Tibial nerve (tissue), 4 donors: ENCODE measurements around the gene UFM1.

Experiments used
- EP300 ChIP-seq, 2 donors: sonication (generic); formaldehyde crosslinking; IDR thresholded peaks; one replicate each; pipeline ENCODE4 v1.6.1; 2017; ENCODE audit warnings: antibody characterized with exemption in 2 of 2, mild to moderate bottlenecking in 1 of 2
- POLR2A ChIP-seq, 2 donors: fragments of 450-650 bp; IDR thresholded peaks; one replicate each; pipeline ENCODE4 v1.6.1; 2017; ENCODE audit warnings: antibody characterized with exemption in 2 of 2, mild to moderate bottlenecking in 2 of 2, moderate library complexity in 2 of 2
- TF ChIP-seq, protein P1 (sequence below), 5 experiments: fragments of 200-600 bp in 3 of 5; fragments of 450-650 bp in 2 of 5; sonication (generic) in 3 of 5; IDR thresholded peaks; one replicate each; pipeline ENCODE4 v1.5.1; 2016 to 2019; ENCODE audit warnings: antibody characterized with exemption in 5 of 5, mild to moderate bottlenecking in 3 of 5, moderate library complexity in 2 of 5

DNA sequence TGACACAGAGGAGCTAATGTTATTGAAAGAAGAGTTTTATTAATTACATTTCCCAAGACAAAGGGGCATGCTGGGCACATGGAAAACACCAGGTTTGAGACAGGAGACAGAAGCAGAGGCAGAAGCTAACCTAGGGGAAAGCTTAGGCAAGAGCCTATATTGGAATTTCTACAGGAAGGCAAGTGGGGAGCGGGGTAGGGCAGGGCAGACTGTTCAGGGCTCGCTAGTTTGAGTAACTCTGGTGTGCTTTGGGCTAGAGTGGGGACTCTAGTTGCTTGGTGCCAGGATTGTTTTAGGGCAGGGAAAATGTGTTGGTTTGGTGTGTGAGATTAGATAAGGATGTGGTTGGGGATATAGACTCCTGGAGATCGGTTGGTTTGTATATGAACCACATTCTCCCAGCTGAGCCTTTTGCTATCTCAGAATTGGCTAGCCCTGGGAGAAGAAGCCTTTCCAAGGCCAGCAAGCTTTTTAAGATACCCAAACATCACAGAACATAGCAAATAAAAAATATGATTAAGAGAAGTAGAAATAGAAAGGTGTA, 8.4 kb upstream of the UFM1 start:
- TF ChIP-seq, protein P1, sequence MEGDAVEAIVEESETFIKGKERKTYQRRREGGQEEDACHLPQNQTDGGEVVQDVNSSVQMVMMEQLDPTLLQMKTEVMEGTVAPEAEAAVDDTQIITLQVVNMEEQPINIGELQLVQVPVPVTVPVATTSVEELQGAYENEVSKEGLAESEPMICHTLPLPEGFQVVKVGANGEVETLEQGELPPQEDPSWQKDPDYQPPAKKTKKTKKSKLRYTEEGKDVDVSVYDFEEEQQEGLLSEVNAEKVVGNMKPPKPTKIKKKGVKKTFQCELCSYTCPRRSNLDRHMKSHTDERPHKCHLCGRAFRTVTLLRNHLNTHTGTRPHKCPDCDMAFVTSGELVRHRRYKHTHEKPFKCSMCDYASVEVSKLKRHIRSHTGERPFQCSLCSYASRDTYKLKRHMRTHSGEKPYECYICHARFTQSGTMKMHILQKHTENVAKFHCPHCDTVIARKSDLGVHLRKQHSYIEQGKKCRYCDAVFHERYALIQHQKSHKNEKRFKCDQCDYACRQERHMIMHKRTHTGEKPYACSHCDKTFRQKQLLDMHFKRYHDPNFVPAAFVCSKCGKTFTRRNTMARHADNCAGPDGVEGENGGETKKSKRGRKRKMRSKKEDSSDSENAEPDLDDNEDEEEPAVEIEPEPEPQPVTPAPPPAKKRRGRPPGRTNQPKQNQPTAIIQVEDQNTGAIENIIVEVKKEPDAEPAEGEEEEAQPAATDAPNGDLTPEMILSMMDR (IDR thresholded peaks at IDR 0.05): no peak
- TF ChIP-seq EP300 (IDR thresholded peaks at IDR 0.05): no peak
- TF ChIP-seq POLR2A (IDR thresholded peaks at IDR 0.05): no peak
